Measurements from ENCODE around the gene HGF. TPM values are rescaled to one million over a fixed set of nuclear protein-coding genes. Genes with fewer than 3 reads are reported as not detected.

Gene HGF
- polyA plus RNA-seq, 1 experiment = 1.1 TPM

GRCh38 chr7:81684033-81684432 is 85.8 kb downstream of the HGF start:
- CTCF ChIA-PET = interaction anchor here (0.6 to 0.9 kb wide), 2 partner anchors 184 to 349 kb away, joined by 3 read pairs; no protein-coding TSS in a partner anchor
- Histone ChIP-seq H3K4me3 (ENCODE audit: low read depth, low read length) (no peak overlapping the region), H3K27me3 (ENCODE audit: control insufficient read depth, insufficient read depth, low read length) (no peaks in the 10 kb centered on the region), H3K36me3 (ENCODE audit: control insufficient read depth, insufficient read depth, low read length) (no peaks in the 10 kb centered on the region)
- POLR2A ChIA-PET = no interaction called here
- no peak for TF ChIP-seq CTCF (IDR thresholded peaks at IDR 0.05; ENCODE audit: insufficient read depth, low read depth, low read length)
- no peak for DNase-seq (ENCODE audit: low read depth)

- Histone ChIP-seq H3K36me3 (ENCODE audit: control insufficient read depth, insufficient read depth, low read length) (no peaks in the 10 kb centered on the region), H3K4me3 (ENCODE audit: low read depth, low read length) (no peak overlapping the region), H3K27me3 (ENCODE audit: control insufficient read depth, insufficient read depth, low read length) (no peaks in the 10 kb centered on the region)
- DNase-seq (ENCODE audit: low read depth) = no peak
- ChIA-PET CTCF (no interaction called here), POLR2A (no interaction called here)
- TF ChIP-seq CTCF (IDR thresholded peaks at IDR 0.05; ENCODE audit: insufficient read depth, low read depth, low read length) = no peak
These were observed 87.0 kb downstream of the HGF start for GRCh38 chr7:81682873-81683272.

GRCh38 chr7:81680120-81680519 is 89.7 kb downstream of the HGF start:
- Histone ChIP-seq H3K4me3 (ENCODE audit: low read depth, low read length) (no peak overlapping the region), H3K36me3 (ENCODE audit: control insufficient read depth, insufficient read depth, low read length) (no peaks in the 10 kb centered on the region), H3K27me3 (ENCODE audit: control insufficient read depth, insufficient read depth, low read length) (no peaks in the 10 kb centered on the region)
- no peak for TF ChIP-seq CTCF (IDR thresholded peaks at IDR 0.05; ENCODE audit: insufficient read depth, low read depth, low read length)
- no peak for DNase-seq (ENCODE audit: low read depth)
- ChIA-PET CTCF (no interaction called here), POLR2A (no interaction called here)

GRCh38 chr7:81676813-81677212 is 93.0 kb downstream of the HGF start:
- Histone ChIP-seq H3K4me3 (ENCODE audit: low read depth, low read length) (no peak overlapping the region), H3K36me3 (ENCODE audit: control insufficient read depth, insufficient read depth, low read length) (no peaks in the 10 kb centered on the region; the same call in 1 of the 2 replicates), H3K27me3 (ENCODE audit: control insufficient read depth, insufficient read depth, low read length) (no peaks in the 10 kb centered on the region)
- no peak for DNase-seq (ENCODE audit: low read depth)
- ChIA-PET CTCF (no interaction called here), POLR2A (no interaction called here)
- no peak for TF ChIP-seq CTCF (IDR thresholded peaks at IDR 0.05; ENCODE audit: insufficient read depth, low read depth, low read length)

GRCh38 chr7:81676105-81676811 is 93.6 kb downstream of the HGF start:
- CTCF ChIA-PET = no interaction called here
- DNase-seq (ENCODE audit: low read depth) = no peak
- no peaks in the 10 kb centered on the region for H3K27me3 ChIP-seq (ENCODE audit: control insufficient read depth, insufficient read depth, low read length)
- H3K4me3 ChIP-seq (ENCODE audit: low read depth, low read length) = no peak overlapping the region
- no peaks in the 10 kb centered on the region; the same call in 1 of the 2 replicates for H3K36me3 ChIP-seq (ENCODE audit: control insufficient read depth, insufficient read depth, low read length)
- no peak for TF ChIP-seq CTCF (IDR thresholded peaks at IDR 0.05; ENCODE audit: insufficient read depth, low read depth, low read length)
- POLR2A ChIA-PET = no interaction called here
